Embryonic facial prominence (tissue), 1 donor: ENCODE data around the gene RETSAT.
A peak's percentile ranks its signal among the peaks of the same experiment; 100 is the strongest.
"Not testable (repeated sequence)": the region's sequence is repeated elsewhere in the genome, so short reads cannot be mapped to it uniquely, and the experiment has no call there.

ENCODE experiments used
- DNase-seq: peaks from one replicate; pipeline ENCODE4 v3.0.0-alpha.2; 2016; ENCODE audit errors: extremely low spot score

The RETSAT gene

GRCh38 chr2:85354286-85355072 lies at the start of gene RETSAT, which contains the start of gene ELMOD3:
RETSAT (minus strand) TSS chr2:85354528; CDS start chr2:85354507, 21 bp downstream.
ELMOD3 (plus strand) TSS chr2:85354769; CDS start chr2:85357199, 2,430 bp downstream.
- peak; percentile 98 for DNase-seq

- DNase-seq = no peak
Observed at GRCh38 chr2:85401844-85402243, 47.5 kb upstream of the RETSAT start.

GRCh38 chr2:85401464-85401805 lies 47.1 kb upstream of the RETSAT start:
- no peak for DNase-seq

GRCh38 chr2:85400541-85401463 lies 46.5 kb upstream of the RETSAT start:
- DNase-seq = no peak

- no peak for DNase-seq
Observed at GRCh38 chr2:85400023-85400422, 45.7 kb upstream of the RETSAT start.

GRCh38 chr2:85399183-85399455 lies 44.8 kb upstream of the RETSAT start:
- DNase-seq = no peak

GRCh38 chr2:85398426-85399182 lies 44.3 kb upstream of the RETSAT start:
- DNase-seq = no peak

GRCh38 chr2:85397925-85398331 lies 43.6 kb upstream of the RETSAT start:
- no peak for DNase-seq

- DNase-seq = no peak
Observed at GRCh38 chr2:85396531-85397470, 42.5 kb upstream of the RETSAT start.

GRCh38 chr2:85395912-85396475 lies 41.7 kb upstream of the RETSAT start:
- DNase-seq = no peak

GRCh38 chr2:85394976-85395375 lies 40.6 kb upstream of the RETSAT start:
- DNase-seq = no peak

GRCh38 chr2:85394261-85394681 lies 39.9 kb upstream of the RETSAT start:
- no peak for DNase-seq

- DNase-seq = no peak
Observed at GRCh38 chr2:85393836-85394235, 39.5 kb upstream of the RETSAT start.

- no peak for DNase-seq
Observed at GRCh38 chr2:85390941-85391669, 36.8 kb upstream of the RETSAT start.

GRCh38 chr2:85388878-85389538 lies 34.7 kb upstream of the RETSAT start:
- DNase-seq = no peak

- DNase-seq = no peak
Observed at GRCh38 chr2:85387754-85388153, 33.4 kb upstream of the RETSAT start.

GRCh38 chr2:85385746-85386145 lies 31.4 kb upstream of the RETSAT start:
- no peak for DNase-seq

- no peak for DNase-seq
Observed at GRCh38 chr2:85383850-85384249, 29.5 kb upstream of the RETSAT start.

GRCh38 chr2:85383151-85383550 lies 28.8 kb upstream of the RETSAT start:
- not testable (repeated sequence) for DNase-seq
